ENCODE measurements around the gene FAM107B. TPM values are rescaled to one million over a fixed set of nuclear protein-coding genes. Genes with fewer than 3 reads are reported as not detected.

The FAM107B gene
- total and polyA plus RNA-seq, 7 donors: 12.8 to 111 (median 15.0) TPM

DNA sequence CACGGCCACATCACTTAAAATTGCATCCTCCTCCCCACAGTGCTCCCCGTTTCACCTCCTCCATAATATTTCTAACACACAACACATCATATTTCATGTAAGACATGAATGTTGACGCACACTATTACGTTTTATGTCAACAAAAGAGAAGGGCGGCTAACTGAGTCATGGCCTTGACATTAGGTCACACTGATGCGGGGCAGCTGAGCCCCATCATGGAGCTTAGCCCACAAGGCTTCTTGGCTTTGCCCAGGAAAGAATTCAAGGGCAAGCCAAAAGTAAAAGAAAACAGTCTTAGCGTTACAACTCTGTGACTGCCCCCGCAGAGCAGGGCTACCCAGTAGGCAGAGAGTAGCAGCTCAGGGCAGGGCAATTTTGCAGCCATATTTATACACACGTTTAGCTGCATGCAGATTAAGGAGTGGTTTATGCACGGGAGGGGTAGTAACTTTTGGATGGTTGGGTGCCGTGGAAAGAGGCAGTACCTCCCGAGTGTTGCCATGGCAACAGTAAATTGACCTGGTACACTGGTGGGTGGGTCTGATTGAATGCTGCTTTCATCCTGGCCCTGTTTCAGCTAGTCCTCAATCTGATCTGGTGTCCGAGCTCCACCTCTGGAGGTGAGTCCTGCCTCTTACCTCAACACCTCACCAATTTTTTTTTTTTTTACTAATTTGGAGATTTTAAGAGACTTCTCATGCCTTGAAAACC is 287.8 kb downstream of the FAM107B start:
- TF ChIP-seq, protein P1, sequence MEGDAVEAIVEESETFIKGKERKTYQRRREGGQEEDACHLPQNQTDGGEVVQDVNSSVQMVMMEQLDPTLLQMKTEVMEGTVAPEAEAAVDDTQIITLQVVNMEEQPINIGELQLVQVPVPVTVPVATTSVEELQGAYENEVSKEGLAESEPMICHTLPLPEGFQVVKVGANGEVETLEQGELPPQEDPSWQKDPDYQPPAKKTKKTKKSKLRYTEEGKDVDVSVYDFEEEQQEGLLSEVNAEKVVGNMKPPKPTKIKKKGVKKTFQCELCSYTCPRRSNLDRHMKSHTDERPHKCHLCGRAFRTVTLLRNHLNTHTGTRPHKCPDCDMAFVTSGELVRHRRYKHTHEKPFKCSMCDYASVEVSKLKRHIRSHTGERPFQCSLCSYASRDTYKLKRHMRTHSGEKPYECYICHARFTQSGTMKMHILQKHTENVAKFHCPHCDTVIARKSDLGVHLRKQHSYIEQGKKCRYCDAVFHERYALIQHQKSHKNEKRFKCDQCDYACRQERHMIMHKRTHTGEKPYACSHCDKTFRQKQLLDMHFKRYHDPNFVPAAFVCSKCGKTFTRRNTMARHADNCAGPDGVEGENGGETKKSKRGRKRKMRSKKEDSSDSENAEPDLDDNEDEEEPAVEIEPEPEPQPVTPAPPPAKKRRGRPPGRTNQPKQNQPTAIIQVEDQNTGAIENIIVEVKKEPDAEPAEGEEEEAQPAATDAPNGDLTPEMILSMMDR (IDR thresholded peaks at IDR 0.05): no peak
- TF ChIP-seq POLR2AphosphoS5 (IDR thresholded peaks at IDR 0.05) (no peak), EP300 (IDR thresholded peaks at IDR 0.05) (no peak)
- H3K27me3 ChIP-seq: no peaks in the 10 kb centered on the region
- intact Hi-C loops (cut with DNase I): no loop called here
- DNase-seq: no peak
- H3K36me3 ChIP-seq: no peaks in the 10 kb centered on the region
- H3K4me1 ChIP-seq: peaks cover 0 to 10% (median 3%) of the 10 kb centered on the region in 4 donors
- no peaks in the 10 kb centered on the region for H3K9me3 ChIP-seq
- 24 to 61% methylated on average over 13 of the region's 13 CpGs for WGBS, 2 donors
- no peak overlapping the region for H3K27ac ChIP-seq
- no peak overlapping the region for H3K4me3 ChIP-seq

DNA sequence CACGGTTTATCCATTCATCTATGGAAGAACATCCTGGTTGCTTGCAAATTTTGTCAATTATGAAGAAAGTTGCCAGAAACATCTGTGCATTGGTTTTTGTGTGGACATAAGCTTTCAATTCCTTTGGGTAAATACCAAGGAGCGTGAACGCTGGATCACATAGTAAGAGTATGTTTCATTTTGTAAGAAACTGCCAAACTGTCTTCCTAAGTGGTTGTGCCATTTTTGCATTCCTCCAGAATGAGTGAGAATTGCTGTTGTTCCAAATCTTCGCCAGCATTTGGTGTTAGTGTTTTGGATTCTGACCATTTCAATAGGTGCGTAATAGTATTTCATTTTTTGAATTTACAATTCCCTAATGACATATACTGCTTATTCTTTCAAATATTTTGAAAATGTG is 288.7 kb downstream of the FAM107B start:
- WGBS, 2 donors: 92 to 94% methylated on average over 5 of the region's 5 CpGs
- Histone ChIP-seq H3K9me3 (no peaks in the 10 kb centered on the region), H3K4me3 (no peak overlapping the region), H3K27ac (no peak overlapping the region), H3K27me3 (no peaks in the 10 kb centered on the region), H3K36me3 (no peaks in the 10 kb centered on the region), H3K4me1 (peaks cover 0 to 18% (median 4%) of the 10 kb centered on the region in 4 donors)
- no peak for DNase-seq
- intact Hi-C loops (cut with DNase I): no loop called here
- TF ChIP-seq, protein P1 (IDR thresholded peaks at IDR 0.05): no peak
- TF ChIP-seq POLR2A (IDR thresholded peaks at IDR 0.05) (no peak), POLR2AphosphoS5 (IDR thresholded peaks at IDR 0.05) (no peak), EP300 (IDR thresholded peaks at IDR 0.05) (no peak)

DNA sequence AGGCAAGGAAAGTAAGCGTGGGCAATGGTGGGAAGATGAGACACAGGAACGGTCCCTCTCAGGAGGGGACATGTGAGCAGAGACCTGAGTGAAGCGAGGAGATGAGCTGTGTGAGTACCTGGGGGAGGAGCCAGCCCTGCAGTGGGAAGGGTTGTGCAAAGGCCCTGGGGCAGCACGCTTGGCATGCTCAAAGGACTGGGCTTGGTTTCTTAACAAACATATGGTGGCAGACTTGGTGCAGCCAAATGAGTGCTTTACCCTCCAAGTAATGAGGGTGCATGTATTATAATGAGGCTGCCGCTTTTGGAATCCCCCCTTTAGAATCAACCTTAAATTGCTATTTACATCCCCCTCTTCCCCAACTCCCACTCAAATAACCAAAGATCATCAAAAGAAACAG is 291.3 kb downstream of the FAM107B start:
- 94 to 98% methylated on average over 5 of the region's 5 CpGs for WGBS, 2 donors
- TF ChIP-seq EP300 (IDR thresholded peaks at IDR 0.05) (no peak), POLR2AphosphoS5 (IDR thresholded peaks at IDR 0.05) (no peak)
- no peak overlapping the region for H3K4me3 ChIP-seq

DNA sequence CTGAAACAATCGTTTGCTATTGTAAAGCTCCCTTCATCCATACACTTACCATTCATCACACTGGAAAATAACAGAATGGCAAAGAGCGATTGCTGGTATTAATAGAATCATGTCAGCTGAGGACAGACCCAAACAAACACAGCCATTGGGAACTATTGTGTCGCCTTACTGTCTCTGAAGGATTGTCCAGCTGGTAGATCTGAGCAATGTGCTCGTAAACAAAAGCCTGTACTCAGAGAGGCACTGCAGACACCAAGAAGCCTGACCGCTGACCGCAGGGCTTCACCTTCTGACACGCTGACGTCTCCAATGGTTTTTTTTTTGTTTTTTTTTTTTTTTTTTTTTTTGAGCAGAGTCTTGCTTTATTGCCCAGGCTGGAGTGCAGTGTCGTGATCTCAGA is 292.9 kb downstream of the FAM107B start:
- peak overlapping the region; percentile 14 to 67 (median 36) for H3K27ac ChIP-seq

More for the DNA sequence above, 291.3 kb downstream of the FAM107B start:
- intact Hi-C loops (cut with DNase I): no loop called here
- Histone ChIP-seq H3K36me3 (no peaks in the 10 kb centered on the region), H3K27me3 (no peaks in the 10 kb centered on the region), H3K27ac (no peak overlapping the region), H3K9me3 (no peaks in the 10 kb centered on the region), H3K4me1 (peaks cover 0 to 30% (median 7%) of the 10 kb centered on the region in 4 donors)
- DNase-seq: no peak

DNA sequence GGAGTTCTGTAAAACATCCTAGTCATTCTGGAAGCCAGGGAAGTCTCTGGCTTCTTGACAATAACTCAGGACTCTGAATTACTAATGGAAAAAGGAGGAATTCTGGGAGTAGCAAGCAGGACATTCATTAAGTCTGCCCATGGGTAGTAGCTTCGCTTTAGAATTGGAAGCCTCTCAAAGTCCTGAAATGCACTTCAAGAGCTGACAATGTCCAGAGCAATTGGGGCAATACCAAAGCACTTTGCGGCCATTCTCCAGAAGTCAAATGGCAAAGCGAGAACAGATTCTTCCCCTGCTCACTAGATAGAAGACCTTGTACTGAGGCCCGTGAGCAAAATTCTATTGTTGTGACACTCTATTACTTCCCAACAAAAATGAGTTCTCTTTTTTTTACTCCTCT is 293.7 kb downstream of the FAM107B start:
- intact Hi-C loops (cut with DNase I): no loop called here
- 88 to 94% methylated on average over 4 of the region's 4 CpGs for WGBS, 2 donors
- no peaks in the 10 kb centered on the region for H3K27me3 ChIP-seq
- H3K27ac ChIP-seq: peak overlapping the region; percentile 14 to 67 (median 36)
- H3K36me3 ChIP-seq: no peaks in the 10 kb centered on the region
- H3K4me1 ChIP-seq: peaks cover 0 to 21% (median 5%) of the 10 kb centered on the region in 4 donors
- TF ChIP-seq, protein P1 (IDR thresholded peaks at IDR 0.05): no peak
- TF ChIP-seq POLR2AphosphoS5 (IDR thresholded peaks at IDR 0.05) (peak in 3 of 4 donors; percentile 41 to 80 (median 69)), EP300 (IDR thresholded peaks at IDR 0.05) (peak in 1 of 4 donors; percentile 7)
- H3K4me3 ChIP-seq: no peak overlapping the region
- no peak for DNase-seq
- H3K9me3 ChIP-seq: no peaks in the 10 kb centered on the region

More for the DNA sequence above, 292.9 kb downstream of the FAM107B start:
- Histone ChIP-seq H3K9me3 (no peaks in the 10 kb centered on the region), H3K4me1 (peaks cover 0 to 21% (median 5%) of the 10 kb centered on the region in 4 donors), H3K36me3 (no peaks in the 10 kb centered on the region), H3K4me3 (no peak overlapping the region), H3K27me3 (no peaks in the 10 kb centered on the region)
- intact Hi-C loops (cut with DNase I): no loop called here
- TF ChIP-seq POLR2AphosphoS5 (IDR thresholded peaks at IDR 0.05) (peak in 1 of 4 donors; percentile 22), POLR2A (IDR thresholded peaks at IDR 0.05) (no peak)
- DNase-seq: no peak
- 77 to 82% methylated on average over 9 of the region's 9 CpGs for WGBS, 2 donors
